Renal pelvis (tissue), 4 donors: ENCODE data around the gene AURKB. TPM values are rescaled to one million over a fixed set of nuclear protein-coding genes. Genes with fewer than 3 reads are reported as not detected.
"Not testable (repeated sequence)": the region's sequence is repeated elsewhere in the genome, so short reads cannot be mapped to it uniquely, and the experiment has no call there.

Source experiments
- DNase-seq: peaks from one replicate; pipeline ENCODE4 v3.0.0-alpha.2; 2013
- polyA plus RNA-seq, 3 donors: library from polyadenylated mRNA; unstranded; fragments of 120-200 nt; gene quantifications; one replicate each; pipeline ENCODE4 v1.2.1, GENCODE V29; 2013; ENCODE audit not compliant: insufficient read length in 3 of 3

Gene AURKB
- polyA plus RNA-seq, 3 donors, result 31.9 to 48.1 (median 43.2) TPM

- DNase-seq, result peak; percentile 97
Observed at GRCh38 chr17:8189711-8190477, 20.5 kb downstream of the AURKB start, which contains the start of gene BORCS6. Gene BORCS6, minus strand, starts transcription at chr17:8190180. Its CDS starts 40 bp downstream, at chr17:8190140.

DNA sequence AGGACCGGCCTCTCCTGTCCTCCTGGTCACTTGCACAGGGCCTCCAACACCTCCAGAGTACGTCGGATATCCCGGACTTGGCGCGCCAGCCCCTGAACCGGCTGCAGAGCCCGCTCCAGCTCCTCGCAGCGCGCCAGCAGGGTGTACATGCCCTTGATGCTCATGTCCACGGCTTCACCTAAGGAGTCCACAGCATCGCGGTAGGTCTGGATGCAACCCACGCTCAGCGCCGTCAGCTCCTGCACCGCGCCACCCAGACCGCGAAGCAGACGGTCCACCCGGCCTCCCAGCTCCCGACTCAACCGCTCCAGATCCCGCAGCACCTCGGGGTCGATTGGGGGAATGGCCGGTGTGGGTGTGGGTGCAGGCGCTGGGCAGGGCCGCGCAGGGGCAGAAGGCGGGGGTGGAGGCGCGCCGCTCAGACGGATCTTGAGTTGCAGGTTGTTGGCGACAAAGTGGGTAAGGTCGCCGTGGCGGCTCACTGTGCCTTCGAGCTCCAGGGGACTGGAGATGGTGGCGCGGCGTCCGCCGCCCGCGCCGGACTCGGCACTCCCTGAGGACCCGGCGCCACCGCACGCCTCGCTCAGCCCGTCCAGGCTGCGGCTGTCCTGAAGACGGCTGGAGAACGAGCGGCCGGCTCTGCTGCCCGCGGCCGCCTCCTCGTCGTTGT, 21.2 kb downstream of the AURKB start:
- DNase-seq, result no peak

DNA sequence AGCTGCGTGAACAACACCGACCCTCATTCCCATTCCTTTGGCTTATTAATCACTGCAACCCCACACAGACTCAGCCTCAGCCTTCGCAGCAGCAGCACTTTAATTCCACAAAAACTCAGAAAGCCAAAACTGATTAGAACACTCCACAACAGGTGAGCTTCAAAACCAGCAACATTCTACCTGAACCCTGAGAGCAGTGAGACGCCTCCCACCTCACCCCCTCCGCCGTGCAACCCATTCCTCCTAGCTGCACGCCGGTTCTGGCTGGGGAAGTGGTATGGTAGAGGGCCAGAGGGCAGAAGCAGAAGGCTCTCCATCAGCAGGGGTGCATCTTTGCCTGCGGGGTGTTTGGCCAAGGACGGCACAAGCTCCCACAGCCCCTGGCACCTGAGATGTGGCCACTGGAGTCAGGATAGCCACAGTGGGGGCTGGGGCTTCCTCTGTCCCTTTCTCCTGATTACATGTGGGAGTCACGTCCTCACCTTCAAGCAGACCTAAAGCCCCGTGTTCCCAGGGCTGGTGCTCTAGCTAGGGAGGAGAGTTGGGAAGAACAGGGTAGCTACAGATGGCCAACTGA, 22.0 kb downstream of the AURKB start:
- DNase-seq, result no peak

- DNase-seq, result peak; percentile 98
Observed at GRCh38 chr17:8187517-8188262, 22.7 kb downstream of the AURKB start.

- DNase-seq, result peak; percentile 94
Observed at GRCh38 chr17:8186787-8187516, 23.4 kb downstream of the AURKB start.

- no peak for DNase-seq
Observed at GRCh38 chr17:8186446-8186786, 24.0 kb downstream of the AURKB start.

GRCh38 chr17:8185582-8186445, 24.6 kb downstream of the AURKB start:
- DNase-seq, result no peak

DNA sequence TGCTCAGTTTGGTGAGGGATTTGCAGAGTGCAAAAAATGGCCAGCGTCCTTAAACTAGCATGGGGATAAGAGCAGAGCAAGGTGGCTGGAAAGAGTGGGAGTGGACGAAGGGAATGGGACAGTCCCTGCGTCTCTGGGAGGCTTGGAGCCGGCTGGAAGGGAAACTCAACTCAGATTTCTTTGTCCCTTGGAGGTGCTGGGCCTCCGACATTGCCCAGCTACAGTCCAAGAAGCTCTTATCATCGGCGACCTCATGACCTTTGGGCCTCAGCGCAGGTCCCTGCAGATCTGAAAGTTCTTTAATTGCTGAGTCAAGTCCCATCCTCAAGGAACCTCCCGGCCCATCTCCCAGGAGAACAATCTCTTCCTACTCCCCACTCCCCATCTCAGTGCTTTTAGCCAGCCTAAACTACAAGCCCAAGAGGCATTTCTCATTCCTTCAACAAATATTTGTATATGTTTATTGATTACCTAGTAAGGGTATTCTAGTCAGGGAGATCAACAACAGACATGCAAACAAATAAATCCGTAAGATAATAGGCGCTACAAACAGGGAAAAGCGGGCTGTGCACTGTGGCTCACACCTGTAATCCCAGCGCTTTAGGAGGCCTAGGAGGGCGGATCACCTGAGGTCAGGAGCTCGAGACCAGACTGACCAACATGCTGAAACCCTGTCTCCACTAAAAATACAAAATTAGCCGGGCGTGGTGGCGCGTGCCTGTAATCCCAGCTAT, 33.2 kb downstream of the AURKB start:
- no peak for DNase-seq

GRCh38 chr17:8176197-8176940, 34.0 kb downstream of the AURKB start, which contains the start of gene TMEM107:
Gene TMEM107, minus strand, starts transcription at chr17:8176380. Its CDS starts 94 bp downstream, at chr17:8176286.
- peak; percentile 90 for DNase-seq

DNA sequence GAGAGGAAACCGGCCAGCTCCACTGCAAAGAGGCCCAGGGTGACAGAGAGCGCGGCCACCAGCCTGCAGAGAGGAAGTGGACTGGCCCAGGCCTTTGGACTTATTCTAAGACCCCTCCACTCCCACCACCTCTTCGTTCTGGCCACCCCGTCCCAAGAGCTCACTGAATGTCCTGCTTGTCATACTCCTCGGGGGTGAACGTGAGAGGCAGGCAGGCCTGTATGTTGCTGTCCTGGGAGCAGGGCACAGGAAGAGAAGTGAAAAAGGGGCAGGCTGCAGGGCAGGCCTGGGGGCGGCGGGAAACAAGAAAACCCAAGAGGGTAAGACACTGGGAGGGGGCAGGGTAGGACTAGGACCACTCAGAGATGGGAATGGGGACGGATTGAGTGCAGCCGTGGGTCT, 34.6 kb downstream of the AURKB start:
- no peak for DNase-seq

DNA sequence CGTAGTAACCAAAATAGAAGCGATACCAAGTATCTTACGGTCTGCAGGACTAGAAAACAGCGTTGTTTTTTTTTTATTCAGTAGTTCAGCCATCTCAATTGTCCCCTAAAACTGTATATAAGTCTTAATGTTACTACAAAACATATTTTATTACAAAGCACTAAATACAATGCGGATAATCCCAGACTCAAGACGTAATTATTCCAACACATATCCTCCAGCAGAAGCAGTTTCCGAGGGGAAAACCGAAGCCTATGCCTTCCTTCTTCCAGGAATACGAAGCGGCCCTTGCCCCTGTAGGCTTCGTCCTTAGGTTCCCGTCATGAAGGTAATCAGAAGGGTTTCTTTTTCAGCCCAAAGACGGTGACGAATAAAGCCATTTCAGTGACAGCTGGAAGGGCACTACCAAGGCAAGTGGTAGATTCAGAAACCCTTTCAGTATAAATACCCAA, 36.5 kb downstream of the AURKB start:
- no peak for DNase-seq

DNA sequence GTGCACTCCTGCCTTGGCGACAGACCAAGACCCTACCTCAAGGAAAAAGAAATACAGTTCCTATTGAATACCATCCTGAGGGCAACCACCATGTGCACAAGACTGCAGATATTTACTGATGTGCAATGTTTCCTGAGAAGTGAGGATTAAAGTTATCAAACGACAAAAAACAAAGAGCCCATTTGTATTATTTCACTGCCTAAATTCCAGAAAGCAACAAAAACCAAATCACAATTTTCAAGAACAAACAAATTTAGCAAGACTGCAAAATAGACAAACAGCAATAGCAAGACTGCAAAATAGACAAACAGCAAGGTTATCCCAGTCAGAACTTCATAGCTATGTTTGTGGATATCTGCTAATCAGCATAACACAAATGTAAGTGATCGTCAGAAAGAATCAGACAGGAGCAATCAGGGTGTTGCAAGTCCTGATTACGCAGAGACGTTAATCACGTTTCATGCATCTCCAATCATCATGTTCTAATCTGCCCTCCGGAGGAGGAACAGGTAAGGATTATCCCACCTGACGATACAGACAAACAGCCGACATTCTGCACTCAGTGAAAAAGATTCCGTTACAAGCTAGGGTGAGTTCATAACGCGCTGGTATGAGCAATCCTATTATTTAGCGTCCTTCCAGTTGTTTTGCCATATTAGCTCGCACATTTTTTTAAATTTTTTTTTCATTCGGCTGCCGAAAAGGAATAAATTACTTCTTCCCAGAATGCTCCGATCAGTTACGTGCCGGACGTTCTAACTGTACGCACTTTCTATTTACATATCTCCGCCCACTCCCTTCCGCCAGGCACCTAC, 37.1 kb downstream of the AURKB start:
- peak; percentile 95 for DNase-seq

GRCh38 chr17:8170186-8170585, 40.2 kb downstream of the AURKB start:
- not testable (repeated sequence) for DNase-seq

DNA sequence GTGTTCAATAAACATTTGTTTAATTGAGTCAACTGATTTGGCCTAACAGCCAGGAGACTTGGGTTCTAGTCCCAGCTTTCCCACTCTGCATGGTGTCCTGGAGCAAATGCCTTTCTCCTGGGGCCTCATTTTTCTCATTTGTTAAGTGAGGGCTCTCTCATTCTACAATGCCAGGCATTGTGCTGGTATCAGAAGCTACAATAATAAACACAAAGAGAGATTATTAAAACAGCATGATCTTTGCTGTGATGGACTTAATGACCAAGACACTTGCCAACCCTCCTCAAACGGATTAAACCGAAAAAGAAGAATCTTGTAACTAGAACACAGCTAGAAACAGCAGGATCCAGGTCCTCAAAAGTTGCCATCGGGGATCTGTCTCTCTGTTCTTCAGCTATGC, 42.8 kb downstream of the AURKB start:
- no peak for DNase-seq

DNA sequence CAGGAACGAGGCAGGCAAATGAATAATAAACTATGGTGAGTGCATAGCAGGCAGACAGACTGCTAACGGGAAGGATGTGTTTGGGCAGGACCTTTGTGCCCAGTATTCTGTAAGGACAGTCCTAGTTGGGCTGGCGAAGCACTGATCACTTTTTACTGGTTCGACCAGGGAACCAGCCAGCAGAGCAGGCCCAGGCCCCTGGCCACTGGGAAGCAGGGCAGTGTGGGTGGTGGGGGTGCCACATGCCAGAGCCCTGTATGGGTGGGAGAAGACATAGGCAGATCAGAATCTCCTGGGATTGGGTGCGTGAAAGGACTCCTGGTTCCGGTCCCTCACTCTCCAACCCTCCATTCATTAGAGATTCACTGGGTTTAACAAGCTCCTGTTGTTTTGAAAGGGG, 43.6 kb downstream of the AURKB start:
- DNase-seq, result no peak

GRCh38 chr17:8164815-8165131, 45.6 kb downstream of the AURKB start:
- no peak for DNase-seq

GRCh38 chr17:8163978-8164814, 46.2 kb downstream of the AURKB start:
- DNase-seq, result peak; percentile 83
